Measurements from ENCODE around the gene HRAS. TPM values are rescaled to one million over a fixed set of nuclear protein-coding genes. Genes with fewer than 3 reads are reported as not detected.

Gene HRAS
- total RNA-seq, 2 experiments from 2014 or later, result 23.7 to 23.9 TPM

GRCh38 chr11:555780-556661, 20.6 kb upstream of the HRAS start:
- H3K4me1 Mint-ChIP-seq (ENCODE audit: low read depth), result peaks cover 7% of the 10 kb centered on the region
- H3K27me3 Mint-ChIP-seq, result no peaks in the 10 kb centered on the region
- H3K27ac Mint-ChIP-seq, result no peak overlapping the region
- Histone ChIP-seq H3K9me3 (ENCODE audit: control insufficient read depth in 1 of 2, insufficient read depth in 1 of 2, low read length in 2 of 2) (no peaks in the 10 kb centered on the region), H3K4me3 (ENCODE audit: low read length) (peak overlapping the region; percentile 7), H3K27ac (ENCODE audit: low read depth in 1 of 2, low read length in 2 of 2) (no peak overlapping the region), H3K36me3 (ENCODE audit: insufficient read depth, low read length) (no peaks in the 10 kb centered on the region), H3K4me1 (ENCODE audit: insufficient read depth, low read length) (peaks cover 40% of the 10 kb centered on the region), H3K27me3 (ENCODE audit: control insufficient read depth in 1 of 2, insufficient read depth in 2 of 2, low read length in 2 of 2) (no peaks in the 10 kb centered on the region)
- H3K9me3 Mint-ChIP-seq, result no peaks in the 10 kb centered on the region
- ATAC-seq (ENCODE audit: poor library complexity), result no peak
- TF ChIP-seq CTCF (IDR thresholded peaks at IDR 0.05), result no peak
- peak overlapping the region; percentile 42 for H3K4me3 Mint-ChIP-seq
- CTCF ChIA-PET, result interaction anchor here (1.0 to 2.7 kb wide), 13 partner anchors 10 to 172 kb away, joined by 3 to 23 read pairs (median 5); partner anchors contain the start of genes HRAS, IRF7 and PHRF1
- POLR2A ChIA-PET, result interaction anchor here (0.7 to 3.9 kb wide), 13 partner anchors 9 to 349 kb away, joined by 3 to 27 read pairs (median 6); partner anchors contain the start of genes BET1L, HRAS, IRF7 and LRRC56
- intact Hi-C loops (cut with DNase I, micrococcal nuclease), result loop anchor here (1.0 to 2.0 kb wide), 7 partner anchors 17 to 209 kb away; no protein-coding TSS in a partner anchor
- H3K36me3 Mint-ChIP-seq (ENCODE audit: low read depth), result no peaks in the 10 kb centered on the region
- DNase-seq, result peak in 4 of 14 experiments; percentile 28 to 68 (median 57)

GRCh38 chr11:555227-555779, 19.9 kb upstream of the HRAS start:
- Histone ChIP-seq H3K4me1 (ENCODE audit: insufficient read depth, low read length) (peaks cover 37% of the 10 kb centered on the region), H3K4me3 (ENCODE audit: low read length) (peak overlapping the region; percentile 40), H3K27me3 (ENCODE audit: control insufficient read depth in 1 of 2, insufficient read depth in 2 of 2, low read length in 2 of 2) (no peaks in the 10 kb centered on the region), H3K36me3 (ENCODE audit: insufficient read depth, low read length) (no peaks in the 10 kb centered on the region), H3K9me3 (ENCODE audit: control insufficient read depth in 1 of 2, insufficient read depth in 1 of 2, low read length in 2 of 2) (no peaks in the 10 kb centered on the region), H3K27ac (ENCODE audit: low read depth in 1 of 2, low read length in 2 of 2) (no peak overlapping the region)
- H3K27me3 Mint-ChIP-seq, result no peaks in the 10 kb centered on the region
- H3K36me3 Mint-ChIP-seq (ENCODE audit: low read depth), result no peaks in the 10 kb centered on the region
- intact Hi-C loops (cut with DNase I, micrococcal nuclease), result loop anchor here (1.0 to 2.0 kb wide), 6 partner anchors 73 to 210 kb away; no protein-coding TSS in a partner anchor
- DNase-seq, result no peak
- ATAC-seq (ENCODE audit: poor library complexity), result peak; percentile 26
- no peak for TF ChIP-seq CTCF (IDR thresholded peaks at IDR 0.05)
- ChIA-PET CTCF (interaction anchor here (1.1 to 2.7 kb wide), 14 partner anchors 11 to 171 kb away, joined by 3 to 23 read pairs (median 6); partner anchors contain the start of genes HRAS, IRF7, PHRF1 and TMEM80), POLR2A (interaction anchor here (1.0 to 3.9 kb wide), 14 partner anchors 9 to 254 kb away, joined by 3 to 27 read pairs (median 6); partner anchors contain the start of genes DEAF1, HRAS, IRF7 and LRRC56)
- no peak overlapping the region for H3K27ac Mint-ChIP-seq
- H3K9me3 Mint-ChIP-seq, result no peaks in the 10 kb centered on the region
- H3K4me3 Mint-ChIP-seq, result peak overlapping the region; percentile 25
- peaks cover 7% of the 10 kb centered on the region for H3K4me1 Mint-ChIP-seq (ENCODE audit: low read depth)

Data from CD4-positive, alpha-beta T cell (primary cell).